ENCODE results near the gene DSCAM. TPM values are rescaled to one million over a fixed set of nuclear protein-coding genes. Genes with fewer than 3 reads are reported as not detected.
"Not testable (repeated sequence)": the region's sequence is repeated elsewhere in the genome, so short reads cannot be mapped to it uniquely, and the experiment has no call there.

DSCAM gene
- total and polyA plus RNA-seq, 4 donors = 0.02 to 0.25 (median 0.09) TPM

DNA sequence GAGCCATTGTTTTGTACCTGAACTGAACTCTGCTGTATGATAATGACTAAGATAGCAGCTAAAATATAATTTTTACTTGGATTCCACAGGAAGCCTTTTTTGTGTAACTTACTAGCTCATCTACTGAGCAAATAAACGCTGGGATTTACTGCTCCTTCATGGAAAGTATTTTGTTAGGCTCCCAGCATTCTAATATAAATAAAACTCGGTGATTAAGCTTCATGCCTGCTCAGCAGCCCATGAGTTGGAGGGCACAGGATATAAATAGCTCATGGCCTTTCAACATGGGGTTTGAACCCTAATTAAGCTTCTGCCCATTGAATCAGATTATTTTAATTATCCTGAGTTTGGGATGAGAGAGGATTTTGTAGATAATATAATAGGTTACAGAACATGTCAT, 799.7 kb downstream of the DSCAM start:
- Histone ChIP-seq H3K36me3 (ENCODE audit: control insufficient read depth in 4 of 4, insufficient read depth in 4 of 4, low read length in 4 of 4) (no peaks in the 10 kb centered on the region), H3K9me3 (ENCODE audit: control insufficient read depth in 4 of 4, insufficient read depth in 3 of 4, low read length in 3 of 4) (peaks cover 0 to 3% (median 0%) of the 10 kb centered on the region in 4 donors), H3K4me3 (no peak overlapping the region), H3K4me1 (ENCODE audit: control insufficient read depth in 5 of 5, insufficient read depth in 5 of 5, low read length in 5 of 5) (peaks cover 0 to 7% (median 0%) of the 10 kb centered on the region in 5 donors), H3K9ac (ENCODE audit: insufficient read depth in 1 of 2, low read length in 2 of 2) (no peak overlapping the region), H3K27ac (ENCODE audit: low read depth in 1 of 2, low read length in 1 of 2) (no peak overlapping the region), H3K27me3 (ENCODE audit: control insufficient read depth in 3 of 3, insufficient read depth in 3 of 3, low read length in 2 of 3) (no peaks in the 10 kb centered on the region)
- TF ChIP-seq, protein P1, sequence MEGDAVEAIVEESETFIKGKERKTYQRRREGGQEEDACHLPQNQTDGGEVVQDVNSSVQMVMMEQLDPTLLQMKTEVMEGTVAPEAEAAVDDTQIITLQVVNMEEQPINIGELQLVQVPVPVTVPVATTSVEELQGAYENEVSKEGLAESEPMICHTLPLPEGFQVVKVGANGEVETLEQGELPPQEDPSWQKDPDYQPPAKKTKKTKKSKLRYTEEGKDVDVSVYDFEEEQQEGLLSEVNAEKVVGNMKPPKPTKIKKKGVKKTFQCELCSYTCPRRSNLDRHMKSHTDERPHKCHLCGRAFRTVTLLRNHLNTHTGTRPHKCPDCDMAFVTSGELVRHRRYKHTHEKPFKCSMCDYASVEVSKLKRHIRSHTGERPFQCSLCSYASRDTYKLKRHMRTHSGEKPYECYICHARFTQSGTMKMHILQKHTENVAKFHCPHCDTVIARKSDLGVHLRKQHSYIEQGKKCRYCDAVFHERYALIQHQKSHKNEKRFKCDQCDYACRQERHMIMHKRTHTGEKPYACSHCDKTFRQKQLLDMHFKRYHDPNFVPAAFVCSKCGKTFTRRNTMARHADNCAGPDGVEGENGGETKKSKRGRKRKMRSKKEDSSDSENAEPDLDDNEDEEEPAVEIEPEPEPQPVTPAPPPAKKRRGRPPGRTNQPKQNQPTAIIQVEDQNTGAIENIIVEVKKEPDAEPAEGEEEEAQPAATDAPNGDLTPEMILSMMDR (IDR thresholded peaks at IDR 0.05; ENCODE audit: control extremely low read depth, extremely low read depth) = no peak
- DNase-seq (no peak), ATAC-seq (ENCODE audit: insufficient read depth, low FRiP score) (no peak)
- WGBS, 2 donors = 52 to 61% methylated on average over 2 of the region's 2 CpGs

DNA sequence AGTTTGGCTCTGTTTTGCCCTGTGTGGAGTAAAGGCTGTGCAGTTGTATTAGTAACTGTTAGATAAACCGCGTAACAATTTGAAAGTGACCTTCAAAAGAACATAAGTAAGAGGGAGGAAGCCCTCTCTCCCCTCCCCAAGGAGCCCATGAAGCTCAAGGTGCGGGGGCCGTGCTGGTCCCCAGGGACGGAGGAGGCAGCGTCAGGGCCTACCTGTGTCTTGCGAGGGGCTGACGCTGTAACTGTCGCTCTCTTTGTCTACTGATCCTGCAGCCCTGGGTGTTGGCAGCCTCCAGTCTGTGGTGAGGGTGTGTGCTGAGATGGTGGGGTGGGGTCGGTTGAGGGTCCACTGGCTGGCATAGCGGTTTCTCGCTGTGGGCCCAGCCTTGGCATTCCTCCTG, 803.1 kb downstream of the DSCAM start:
- H3K4me3 ChIP-seq = no peak overlapping the region
- ATAC-seq (ENCODE audit: insufficient read depth, low FRiP score) = no peak
- WGBS, 2 donors = 95 to 96% methylated on average over 12 of the region's 12 CpGs
- no peak overlapping the region for H3K27ac ChIP-seq (ENCODE audit: low read depth in 1 of 2, low read length in 1 of 2)
- H3K27me3 ChIP-seq (ENCODE audit: control insufficient read depth in 3 of 3, insufficient read depth in 3 of 3, low read length in 2 of 3) = no peaks in the 10 kb centered on the region
- no peak for DNase-seq
- H3K9me3 ChIP-seq (ENCODE audit: control insufficient read depth in 4 of 4, insufficient read depth in 3 of 4, low read length in 3 of 4) = peaks cover 0 to 6% (median 0%) of the 10 kb centered on the region in 4 donors
- H3K36me3 ChIP-seq (ENCODE audit: control insufficient read depth in 4 of 4, insufficient read depth in 4 of 4, low read length in 4 of 4) = no peaks in the 10 kb centered on the region
- peaks cover 0 to 1% (median 0%) of the 10 kb centered on the region in 5 donors for H3K4me1 ChIP-seq (ENCODE audit: control insufficient read depth in 5 of 5, insufficient read depth in 5 of 5, low read length in 5 of 5)
- no peak overlapping the region for H3K9ac ChIP-seq (ENCODE audit: insufficient read depth in 1 of 2, low read length in 2 of 2)
- TF ChIP-seq, protein P1 (IDR thresholded peaks at IDR 0.05; ENCODE audit: control extremely low read depth, extremely low read depth) = no peak

DNA sequence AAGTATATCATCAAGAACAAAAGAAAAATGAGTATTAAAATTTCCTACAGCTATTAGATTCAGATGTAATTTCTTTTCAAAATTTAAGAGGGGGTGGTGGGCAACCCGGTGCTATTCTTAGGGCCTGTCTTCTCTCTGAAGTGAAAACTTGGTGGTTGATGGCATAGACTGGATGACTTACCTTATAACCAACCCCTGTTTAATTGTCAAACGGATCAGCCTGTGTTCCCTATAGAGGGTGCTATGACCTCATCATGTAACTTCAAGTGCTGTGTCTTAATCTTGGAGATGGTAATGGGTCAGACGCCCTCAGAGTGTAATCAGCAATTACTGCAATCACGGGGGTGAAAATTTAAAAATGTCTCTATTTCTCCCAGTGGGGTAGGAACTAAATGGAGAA, 803.5 kb downstream of the DSCAM start:
- ATAC-seq (ENCODE audit: insufficient read depth, low FRiP score) (no peak), DNase-seq (no peak)
- 60 to 71% methylated on average over 4 of the region's 4 CpGs for WGBS, 2 donors
- Histone ChIP-seq H3K4me3 (no peak overlapping the region), H3K27me3 (ENCODE audit: control insufficient read depth in 3 of 3, insufficient read depth in 3 of 3, low read length in 2 of 3) (no peaks in the 10 kb centered on the region), H3K9me3 (ENCODE audit: control insufficient read depth in 4 of 4, insufficient read depth in 3 of 4, low read length in 3 of 4) (peaks cover 0 to 6% (median 0%) of the 10 kb centered on the region in 4 donors), H3K9ac (ENCODE audit: insufficient read depth in 1 of 2, low read length in 2 of 2) (no peak overlapping the region), H3K4me1 (ENCODE audit: control insufficient read depth in 5 of 5, insufficient read depth in 5 of 5, low read length in 5 of 5) (peaks cover 0 to 1% (median 0%) of the 10 kb centered on the region in 5 donors), H3K27ac (ENCODE audit: low read depth in 1 of 2, low read length in 1 of 2) (no peak overlapping the region), H3K36me3 (ENCODE audit: control insufficient read depth in 4 of 4, insufficient read depth in 4 of 4, low read length in 4 of 4) (no peaks in the 10 kb centered on the region)
- TF ChIP-seq, protein P1 (IDR thresholded peaks at IDR 0.05; ENCODE audit: control extremely low read depth, extremely low read depth) = no peak

DNA sequence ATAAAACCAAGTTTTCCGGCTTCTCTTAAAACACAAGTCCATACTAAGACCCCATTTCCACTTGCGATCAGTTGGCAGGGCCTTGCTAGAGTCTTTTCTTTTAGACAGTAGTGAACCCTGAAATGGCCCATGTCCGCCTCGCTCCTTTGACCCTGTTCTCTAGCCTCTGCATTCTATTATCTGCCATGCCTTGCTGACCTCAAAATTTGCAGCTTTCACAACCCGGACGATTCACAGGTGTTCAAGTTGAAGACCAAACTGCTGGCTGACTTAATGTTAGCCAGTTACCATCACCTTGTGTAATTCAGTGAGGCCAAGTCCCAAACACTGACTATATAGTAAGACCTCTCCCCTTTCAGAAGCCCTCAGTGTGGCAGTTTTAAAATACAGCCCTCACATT, 805.5 kb downstream of the DSCAM start:
- no peaks in the 10 kb centered on the region for H3K27me3 ChIP-seq (ENCODE audit: control insufficient read depth in 3 of 3, insufficient read depth in 3 of 3, low read length in 2 of 3)
- no peak for ATAC-seq (ENCODE audit: insufficient read depth, low FRiP score)
- no peak overlapping the region for H3K9ac ChIP-seq (ENCODE audit: insufficient read depth in 1 of 2, low read length in 2 of 2)
- TF ChIP-seq, protein P1 (IDR thresholded peaks at IDR 0.05; ENCODE audit: control extremely low read depth, extremely low read depth) = no peak
- H3K9me3 ChIP-seq (ENCODE audit: control insufficient read depth in 4 of 4, insufficient read depth in 3 of 4, low read length in 3 of 4) = peaks cover 0 to 6% (median 0%) of the 10 kb centered on the region in 4 donors
- no peak for DNase-seq
- H3K4me3 ChIP-seq = no peak overlapping the region
- WGBS, 2 donors = 91 to 97% methylated on average over 6 of the region's 6 CpGs
- H3K27ac ChIP-seq (ENCODE audit: low read depth in 1 of 2, low read length in 1 of 2) = no peak overlapping the region
- no peaks in the 10 kb centered on the region for H3K4me1 ChIP-seq (ENCODE audit: control insufficient read depth in 5 of 5, insufficient read depth in 5 of 5, low read length in 5 of 5)
- no peaks in the 10 kb centered on the region for H3K36me3 ChIP-seq (ENCODE audit: control insufficient read depth in 4 of 4, insufficient read depth in 4 of 4, low read length in 4 of 4)

DNA sequence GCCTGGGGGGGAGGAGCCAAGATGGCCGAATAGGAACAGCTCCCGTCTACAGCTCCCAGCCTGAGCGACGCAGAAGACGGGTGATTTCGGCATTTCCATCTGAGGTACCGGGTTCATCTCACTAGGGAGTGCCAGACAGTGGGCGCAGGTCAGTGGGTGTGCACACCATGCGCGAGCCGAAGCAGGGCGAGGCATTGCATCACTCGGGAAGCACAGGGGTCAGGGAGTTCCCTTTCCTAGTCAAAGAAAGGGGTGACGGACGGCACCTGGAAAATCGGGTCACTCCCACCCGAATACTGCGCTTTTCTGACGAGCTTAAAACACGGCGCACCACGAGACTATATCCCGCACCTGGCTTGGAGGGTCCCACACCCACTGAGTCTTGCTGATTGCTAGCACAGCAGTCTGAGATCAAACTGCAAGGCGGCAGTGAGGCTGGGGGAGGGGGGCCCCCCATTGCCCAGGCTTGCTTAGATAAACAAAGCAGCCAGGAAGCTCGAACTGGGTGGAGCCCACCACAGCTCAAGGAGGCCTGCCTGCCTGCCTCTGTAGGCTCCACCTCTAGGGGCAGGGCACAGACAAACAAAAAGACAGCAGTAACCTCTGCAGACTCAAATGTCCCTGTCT, 813.7 kb downstream of the DSCAM start:
- H3K9me3 ChIP-seq (ENCODE audit: control insufficient read depth in 4 of 4, insufficient read depth in 3 of 4, low read length in 3 of 4); H3K4me1 ChIP-seq (ENCODE audit: control insufficient read depth in 5 of 5, insufficient read depth in 5 of 5, low read length in 5 of 5); H3K27me3 ChIP-seq (ENCODE audit: control insufficient read depth in 3 of 3, insufficient read depth in 3 of 3, low read length in 2 of 3); H3K9ac ChIP-seq (ENCODE audit: insufficient read depth in 1 of 2, low read length in 2 of 2); H3K27ac ChIP-seq (ENCODE audit: low read depth in 1 of 2, low read length in 1 of 2); DNase-seq; H3K4me3 ChIP-seq; ATAC-seq (ENCODE audit: insufficient read depth, low FRiP score); H3K36me3 ChIP-seq (ENCODE audit: control insufficient read depth in 4 of 4, insufficient read depth in 4 of 4, low read length in 4 of 4): not testable (repeated sequence)
- WGBS, 2 donors = 79 to 89% methylated on average over 25 of the region's 25 CpGs

Measured in lung (tissue), 12 donors.